Measurements from ENCODE around the gene LCE3E. TPM values are rescaled to one million over a fixed set of nuclear protein-coding genes. Genes with fewer than 3 reads are reported as not detected.

The LCE3E gene
- polyA plus RNA-seq, 4 donors, result not detected

- no peak for DNase-seq (ENCODE audit: low read depth in 4 of 4, low spot score in 3 of 4)
These were observed 49.3 kb downstream of the LCE3E start for GRCh38 chr1:152517237-152517811.

- no peak for DNase-seq (ENCODE audit: low read depth in 4 of 4, low spot score in 3 of 4)
These were observed 50.5 kb downstream of the LCE3E start for GRCh38 chr1:152516082-152516481.

Other genes with a start within 250 kb of the LCE3E start
- gene FLG, start 241.5 kb downstream of the LCE3E start, polyA plus RNA-seq (ENCODE audit: insufficient read length in 4 of 4), result 1 to 10 TPM; 2.0 to 3.0 (median 2.6) TPM
- gene FLG2, start 206.8 kb downstream of the LCE3E start, polyA plus RNA-seq (ENCODE audit: insufficient read length in 4 of 4), result under 1 TPM; 0.05 to 0.20 (median 0.15) TPM
- gene CRNN, start 152.5 kb downstream of the LCE3E start, polyA plus RNA-seq (ENCODE audit: insufficient read length in 4 of 4), result not detected
- gene LCE5A, start 56.0 kb downstream of the LCE3E start, polyA plus RNA-seq (ENCODE audit: insufficient read length in 4 of 4), result not detected
- gene CRCT1, start 52.3 kb downstream of the LCE3E start, polyA plus RNA-seq (ENCODE audit: insufficient read length in 4 of 4), result not detected
- gene LCE3D, start 13.7 kb upstream of the LCE3E start, polyA plus RNA-seq (ENCODE audit: insufficient read length in 4 of 4), result not detected
- gene LCE3C, start 33.5 kb upstream of the LCE3E start, polyA plus RNA-seq (ENCODE audit: insufficient read length in 4 of 4), result not detected
- gene LCE3B, start 47.0 kb upstream of the LCE3E start, polyA plus RNA-seq (ENCODE audit: insufficient read length in 4 of 4), result not detected
- not detected for gene LCE3A, start 56.3 kb upstream of the LCE3E start, polyA plus RNA-seq (ENCODE audit: insufficient read length in 4 of 4)
- not detected for gene LCE2D, start 96.6 kb upstream of the LCE3E start, polyA plus RNA-seq (ENCODE audit: insufficient read length in 4 of 4)
- not detected for gene LCE2C, start 108.5 kb upstream of the LCE3E start, polyA plus RNA-seq (ENCODE audit: insufficient read length in 4 of 4)
- not detected for gene LCE2B, start 119.3 kb upstream of the LCE3E start, polyA plus RNA-seq (ENCODE audit: insufficient read length in 4 of 4)
- not detected for gene LCE2A, start 131.6 kb upstream of the LCE3E start, polyA plus RNA-seq (ENCODE audit: insufficient read length in 4 of 4)
- gene LCE4A, start 141.4 kb upstream of the LCE3E start, polyA plus RNA-seq (ENCODE audit: insufficient read length in 4 of 4), result not detected
- gene KPRP, start 191.2 kb upstream of the LCE3E start, polyA plus RNA-seq (ENCODE audit: insufficient read length in 4 of 4), result not detected
- not detected for gene LCE1F, start 208.4 kb upstream of the LCE3E start, polyA plus RNA-seq (ENCODE audit: insufficient read length in 4 of 4)
- not detected for gene LCE1E, start 219.5 kb upstream of the LCE3E start, polyA plus RNA-seq (ENCODE audit: insufficient read length in 4 of 4)
- not detected for gene LCE1D, start 229.9 kb upstream of the LCE3E start, polyA plus RNA-seq (ENCODE audit: insufficient read length in 4 of 4)
- gene LCE1C, start 239.9 kb upstream of the LCE3E start, polyA plus RNA-seq (ENCODE audit: insufficient read length in 4 of 4), result not detected
- not detected for gene LCE1B, start 245.2 kb upstream of the LCE3E start, polyA plus RNA-seq (ENCODE audit: insufficient read length in 4 of 4)

Measured in left renal pelvis (tissue), 4 donors.